GM18526 (cell line): ENCODE data around the gene MDFIC2.

Experiments
- POLR2A ChIP-seq: IDR thresholded peaks from 3 replicates; pipeline ENCODE4 v1.6.1; 2011; ENCODE audit not compliant: insufficient read length; ENCODE audit errors: extremely low read depth

Gene MDFIC2

DNA sequence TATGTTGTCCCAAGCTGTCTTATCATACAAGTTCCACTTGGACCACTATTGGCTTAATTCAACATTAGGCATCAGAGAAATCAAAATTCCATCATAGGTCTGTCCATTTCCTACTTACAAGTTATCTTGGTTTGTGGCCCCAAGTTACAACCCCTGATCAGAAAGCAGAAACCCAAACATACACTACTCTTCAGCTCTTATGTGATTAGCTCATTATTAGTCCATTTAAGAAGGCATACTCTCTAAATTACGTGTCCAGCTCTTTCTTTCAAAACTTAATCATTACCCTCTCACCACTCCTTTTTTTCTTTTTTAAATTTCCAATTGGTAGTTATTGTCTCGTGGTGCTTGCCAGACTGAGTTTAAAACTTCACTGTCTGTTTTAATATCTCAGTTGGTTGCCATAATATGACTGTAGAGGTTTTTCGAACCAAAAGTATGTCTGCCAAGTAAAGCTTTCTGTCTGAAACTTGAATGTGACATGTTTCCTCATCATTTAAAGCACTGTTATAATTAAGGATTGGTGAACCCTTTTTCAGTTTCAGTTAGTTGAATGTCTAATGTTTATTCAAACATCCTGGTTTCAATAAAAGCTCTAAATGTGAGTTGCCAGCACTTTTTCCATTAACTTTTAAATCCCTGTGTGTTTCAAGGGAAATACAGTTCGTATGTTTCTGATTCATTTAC lies 162.6 kb downstream of the MDFIC2 start:
- TF ChIP-seq POLR2A, result no peak
